Measurements from ENCODE around the gene EIF4B. TPM values are rescaled to one million over a fixed set of nuclear protein-coding genes. Genes with fewer than 3 reads are reported as not detected.

EIF4B gene
- total and polyA plus RNA-seq, 9 of the 15 experiments (the other 6 are each of a cell fraction or from before 2014, with no cell fraction given): 138 to 669 (median 552) TPM

DNA sequence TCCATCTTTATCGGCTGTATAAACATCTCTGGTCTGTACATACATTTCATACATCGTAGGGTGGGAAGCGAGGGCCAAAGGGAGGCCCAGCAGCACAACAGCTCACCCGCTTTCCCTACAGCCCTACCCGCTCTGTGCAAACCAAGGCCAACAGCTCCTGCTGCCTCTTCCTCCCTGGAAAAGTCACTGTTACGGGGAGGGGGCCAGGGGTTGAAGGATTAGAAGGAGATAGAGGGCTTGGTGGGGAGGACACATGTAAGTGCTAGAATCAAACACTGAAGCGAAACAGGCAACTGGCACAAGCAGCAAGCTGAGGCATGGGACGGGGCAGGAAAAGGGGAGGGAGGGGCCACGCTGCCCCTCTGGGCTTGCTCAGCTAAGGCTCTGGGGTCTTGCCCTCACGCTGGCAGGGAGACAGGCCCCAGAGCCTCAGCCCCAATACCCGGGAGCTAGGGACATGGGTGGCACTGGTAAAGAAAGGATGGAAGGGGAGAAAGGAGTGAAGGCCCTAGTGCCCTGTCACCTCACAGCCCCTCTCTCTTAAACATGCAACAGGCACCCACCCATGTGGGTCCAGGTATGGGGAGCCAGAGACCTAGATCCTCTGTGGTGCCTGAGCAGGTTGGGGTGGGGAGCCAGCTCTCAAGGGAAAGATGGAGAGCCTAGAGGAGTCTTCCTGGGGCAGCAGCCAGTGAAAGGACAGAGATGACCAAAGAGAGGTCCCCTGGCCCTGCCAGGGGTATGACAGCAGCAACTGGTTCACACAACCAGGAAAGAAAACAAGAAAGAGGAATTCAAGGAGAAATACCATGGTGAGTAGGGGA lies 58.6 kb downstream of the EIF4B start (continued):
- TF ChIP-seq ZNF121 (CRISPR knock-in tag; conservative IDR thresholded peaks at IDR 0.05): no peak

DNA sequence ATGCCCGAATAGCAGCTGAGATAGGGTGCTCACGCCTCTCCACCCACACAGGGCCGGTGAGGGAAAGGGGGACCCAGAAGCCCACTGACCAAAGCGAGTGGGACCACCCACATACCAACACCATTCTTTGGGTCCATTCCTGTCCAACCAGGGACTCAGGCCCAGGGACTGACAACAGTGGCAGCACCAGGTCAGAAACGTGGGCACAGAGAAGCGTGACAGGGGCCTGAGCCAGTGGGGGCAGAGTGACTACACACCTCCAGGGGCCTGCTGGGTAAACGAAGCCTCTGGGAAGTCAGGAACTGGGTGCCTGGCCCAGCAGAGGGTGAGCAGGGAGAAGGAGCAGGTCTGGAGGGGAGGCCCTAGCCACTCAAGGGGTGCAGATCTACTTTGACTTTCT lies 59.2 kb downstream of the EIF4B start:
- TF ChIP-seq MAZ (CRISPR knock-in tag; conservative IDR thresholded peaks at IDR 0.05 in 1 of 2, IDR thresholded peaks at IDR 0.05 in 1 of 2) (0 out of 4 replicates have a peak, but pooled peaks of 1 of the 2 experiments have one; percentile 3), PATZ1 (CRISPR knock-in tag; IDR thresholded peaks at IDR 0.05; ENCODE audit: borderline replicate concordance) (no peak)
- ChIA-PET CTCF (ENCODE audit: low intra/inter-chr PET ratio) (interaction anchor here (2.1 kb wide), 1 partner anchor 33 kb away, joined by 49 read pairs; the partner anchor contains the start of gene IGFBP6), POLR2A (interaction anchor here (0.6 to 1.9 kb wide), 8 partner anchors 8 to 455 kb away, joined by 3 to 8 read pairs (median 6); partner anchors contain the start of gene SPRYD3)
- no peaks in the 10 kb centered on the region for H3K9me1 ChIP-seq (ENCODE audit: control insufficient read depth, insufficient read depth, low read length)
- no peak for ATAC-seq
- 68% methylated on average over 7 of the region's 7 CpGs for WGBS (ENCODE audit: insufficient coverage, low coverage, missing lambda C conversion rate)
- in situ Hi-C loops (cut with MboI) (loop anchor here (5.0 to 10.0 kb wide), 3 partner anchors 37 to 222 kb away; partner anchors contain the start of genes ITGB7 and SOAT2), intact Hi-C loops (cut with micrococcal nuclease) (loop anchor here (10.0 kb wide), 1 partner anchor 439 kb away; the partner anchor contains the start of genes NPFF and TARBP2)
- H2AFZ ChIP-seq (ENCODE audit: low read depth, low read length): no peak overlapping the region
- H3K36me3 ChIP-seq (ENCODE audit: control insufficient read depth, insufficient read depth, low read length): peaks cover 8% of the 10 kb centered on the region; the same call in 2 of the 3 replicates
- no peak for FAIRE-seq
- no TSS peak for BruUV-seq (replicated peaks)
- no peak overlapping the region for H3K27ac ChIP-seq (ENCODE audit: extremely low read depth, low read depth, low read length)
- DNase-seq (ENCODE audit: extremely low read depth in 1 of 4, low spot score in 3 of 4): no peak
- no peaks in the 10 kb centered on the region for H4K20me1 ChIP-seq (replicated peaks; ENCODE audit: control insufficient read depth, insufficient read depth, low read length)
- peak overlapping the region in 1 of 2 experiments; percentile 74; a peak in 1 of 4 replicates for H3K9ac ChIP-seq (ENCODE audit: insufficient read depth in 1 of 2, low read depth in 2 of 2, low read length in 2 of 2)
- peaks cover 8 to 19% of the 10 kb centered on the region in 2 experiments; a peak in 4 of 5 replicates for H3K4me1 ChIP-seq (replicated peaks in 1 of 2; ENCODE audit: control insufficient read depth in 2 of 2, insufficient read depth in 2 of 2, low read length in 2 of 2)
- H3K4me3 ChIP-seq: no peak overlapping the region
- no peaks in the 10 kb centered on the region; a peak in 1 of 5 replicates for H3K27me3 ChIP-seq (ENCODE audit: control insufficient read depth in 2 of 2, insufficient read depth in 2 of 2, low read length in 2 of 2)
- H3K9me3 ChIP-seq (replicated peaks; ENCODE audit: control insufficient read depth, insufficient read depth, low read depth, low read length): no peaks in the 10 kb centered on the region
- H3K4me2 ChIP-seq (ENCODE audit: insufficient read depth, low read length): no peak overlapping the region
- no peaks in the 10 kb centered on the region for H3K79me2 ChIP-seq (ENCODE audit: control insufficient read depth, insufficient read depth, low read length)
